ENCODE results near the gene L3MBTL4.

Gene L3MBTL4

DNA sequence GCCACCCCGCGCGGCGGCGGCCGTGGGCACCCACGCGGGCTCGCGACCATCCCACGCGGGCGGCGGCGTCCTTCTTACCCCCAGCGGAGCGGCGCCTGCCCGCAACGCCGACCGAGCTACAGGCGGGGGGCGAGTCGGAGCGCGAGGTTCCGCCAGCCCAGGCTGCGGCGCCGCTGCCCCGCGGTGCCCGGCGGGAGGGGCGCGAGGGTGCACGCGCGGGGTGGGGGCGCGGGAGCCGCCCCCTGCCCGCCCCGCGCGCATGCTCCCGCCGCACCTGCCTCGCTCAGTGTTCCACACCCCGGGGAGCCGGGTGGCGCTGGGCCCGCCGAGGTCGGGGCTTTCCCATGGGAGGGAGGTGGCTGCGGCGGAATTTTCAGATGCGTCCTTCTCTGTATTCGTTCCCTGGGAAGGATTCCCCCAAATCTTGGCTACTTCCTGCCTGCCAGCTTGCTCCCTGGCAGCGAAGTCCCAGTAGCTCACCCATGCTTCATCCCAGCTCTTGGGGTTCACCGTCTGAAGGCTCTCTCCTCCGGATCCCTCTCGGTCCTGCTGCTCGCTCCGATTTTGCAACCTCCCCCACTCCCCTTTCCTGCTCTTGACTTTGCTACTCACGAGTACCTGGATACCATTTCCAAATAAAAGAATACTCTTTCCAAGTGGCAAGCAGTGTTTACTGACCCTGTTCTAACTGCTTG lies at the start of gene L3MBTL4:
TSS of gene L3MBTL4 (minus strand) at position 189 of the 695 bp plus-strand sequence. CDS start 103,286 bp downstream, outside the sequence.
- TF ChIP-seq, protein P1, sequence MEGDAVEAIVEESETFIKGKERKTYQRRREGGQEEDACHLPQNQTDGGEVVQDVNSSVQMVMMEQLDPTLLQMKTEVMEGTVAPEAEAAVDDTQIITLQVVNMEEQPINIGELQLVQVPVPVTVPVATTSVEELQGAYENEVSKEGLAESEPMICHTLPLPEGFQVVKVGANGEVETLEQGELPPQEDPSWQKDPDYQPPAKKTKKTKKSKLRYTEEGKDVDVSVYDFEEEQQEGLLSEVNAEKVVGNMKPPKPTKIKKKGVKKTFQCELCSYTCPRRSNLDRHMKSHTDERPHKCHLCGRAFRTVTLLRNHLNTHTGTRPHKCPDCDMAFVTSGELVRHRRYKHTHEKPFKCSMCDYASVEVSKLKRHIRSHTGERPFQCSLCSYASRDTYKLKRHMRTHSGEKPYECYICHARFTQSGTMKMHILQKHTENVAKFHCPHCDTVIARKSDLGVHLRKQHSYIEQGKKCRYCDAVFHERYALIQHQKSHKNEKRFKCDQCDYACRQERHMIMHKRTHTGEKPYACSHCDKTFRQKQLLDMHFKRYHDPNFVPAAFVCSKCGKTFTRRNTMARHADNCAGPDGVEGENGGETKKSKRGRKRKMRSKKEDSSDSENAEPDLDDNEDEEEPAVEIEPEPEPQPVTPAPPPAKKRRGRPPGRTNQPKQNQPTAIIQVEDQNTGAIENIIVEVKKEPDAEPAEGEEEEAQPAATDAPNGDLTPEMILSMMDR (IDR thresholded peaks at IDR 0.05; ENCODE audit: low read depth, low read length), result no peak
- peak within 1 kb of the TSS; percentile 35 to 47 for H3K4me3 ChIP-seq (replicated peaks in 1 of 2; ENCODE audit: low read depth in 2 of 2, low read length in 2 of 2)
- peak in 1 of 2 donors; percentile 1 for DNase-seq (ENCODE audit: low read depth in 2 of 2)

DNA sequence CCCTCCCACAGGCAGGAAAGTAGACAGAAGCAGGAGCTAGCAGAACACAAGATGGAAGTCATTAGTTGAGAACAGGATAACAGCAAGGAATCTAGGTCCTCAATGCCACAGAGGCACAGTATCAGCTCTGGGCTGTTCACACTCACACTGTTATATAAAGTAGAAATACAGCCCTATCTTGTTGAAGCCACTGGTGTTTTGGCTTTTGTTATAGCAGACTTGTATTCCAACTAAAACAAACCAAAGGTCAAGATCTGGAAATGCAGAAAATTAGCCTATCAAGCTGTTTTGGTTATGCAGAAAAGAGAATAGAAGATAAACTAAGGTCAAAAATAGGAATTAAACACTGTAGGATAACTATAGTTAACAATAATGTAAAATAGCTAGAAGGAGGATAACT lies 37.5 kb upstream of the L3MBTL4 start:
- H3K4me3 ChIP-seq (replicated peaks in 1 of 2; ENCODE audit: low read depth in 2 of 2, low read length in 2 of 2), result no peak overlapping the region
- no peak for DNase-seq (ENCODE audit: low read depth in 2 of 2)
- TF ChIP-seq, protein P1 (IDR thresholded peaks at IDR 0.05; ENCODE audit: low read depth, low read length), result no peak

DNA sequence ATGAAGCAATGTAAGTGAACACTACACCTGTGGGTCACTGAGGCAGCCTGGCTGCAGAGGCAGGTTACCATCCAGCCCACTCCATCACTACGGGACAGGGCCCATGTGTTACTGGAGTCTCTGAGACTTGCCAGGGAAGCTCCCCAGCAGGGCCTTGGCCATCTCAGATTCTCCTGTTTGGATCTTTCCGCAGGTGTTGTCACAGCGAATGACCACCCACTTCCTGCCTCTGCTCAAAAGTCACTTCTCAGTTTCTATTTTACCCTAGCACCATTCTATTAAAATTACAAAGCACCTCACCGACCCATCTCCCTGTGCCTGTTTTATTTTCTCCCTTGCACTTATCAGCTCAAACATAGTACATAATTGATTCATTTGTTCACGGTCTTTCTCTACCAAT lies 34.5 kb upstream of the L3MBTL4 start:
- DNase-seq (ENCODE audit: low read depth in 2 of 2), result no peak
- no peak overlapping the region for H3K4me3 ChIP-seq (replicated peaks in 1 of 2; ENCODE audit: low read depth in 2 of 2, low read length in 2 of 2)
- TF ChIP-seq, protein P1 (IDR thresholded peaks at IDR 0.05; ENCODE audit: low read depth, low read length), result no peak

DNA sequence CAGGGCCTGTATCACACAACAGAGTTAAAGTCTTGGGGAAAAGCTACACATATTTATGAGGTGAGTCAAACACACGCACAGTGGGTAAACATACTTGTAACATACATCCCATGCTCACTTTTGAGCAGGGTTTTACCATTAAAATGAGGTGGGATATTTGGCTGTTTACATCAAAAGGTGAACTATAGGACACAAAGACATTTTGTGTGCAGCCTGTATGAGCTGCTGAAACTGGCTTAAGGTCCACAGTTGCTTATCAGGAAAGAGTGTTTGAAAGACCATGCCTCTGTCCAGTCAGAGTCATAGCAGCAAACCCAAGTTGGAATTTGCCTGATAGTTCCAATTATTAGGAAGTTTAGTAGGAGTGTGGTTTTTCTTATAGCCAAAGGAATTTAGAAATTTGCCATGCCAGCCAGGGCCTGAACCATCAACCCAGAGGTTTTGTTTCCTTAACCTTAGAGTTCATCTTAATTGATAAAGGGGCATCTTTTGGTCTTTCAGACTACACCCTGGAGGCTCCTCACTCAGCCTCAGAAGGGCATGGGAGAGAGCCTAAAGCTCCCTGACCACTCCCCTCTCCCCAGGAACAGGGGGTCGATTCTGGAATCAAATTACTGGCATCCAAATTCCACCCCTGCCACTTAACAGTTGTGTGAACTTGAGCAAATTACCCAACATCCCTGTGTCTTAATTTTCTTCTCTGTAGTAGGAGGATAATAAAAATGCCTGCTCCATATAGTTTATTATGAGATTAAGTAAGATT lies 29.9 kb upstream of the L3MBTL4 start:
- no peak overlapping the region for H3K4me3 ChIP-seq (replicated peaks in 1 of 2; ENCODE audit: low read depth in 2 of 2, low read length in 2 of 2)
- TF ChIP-seq, protein P1 (IDR thresholded peaks at IDR 0.05; ENCODE audit: low read depth, low read length), result no peak
- no peak for DNase-seq (ENCODE audit: low read depth in 2 of 2)

DNA sequence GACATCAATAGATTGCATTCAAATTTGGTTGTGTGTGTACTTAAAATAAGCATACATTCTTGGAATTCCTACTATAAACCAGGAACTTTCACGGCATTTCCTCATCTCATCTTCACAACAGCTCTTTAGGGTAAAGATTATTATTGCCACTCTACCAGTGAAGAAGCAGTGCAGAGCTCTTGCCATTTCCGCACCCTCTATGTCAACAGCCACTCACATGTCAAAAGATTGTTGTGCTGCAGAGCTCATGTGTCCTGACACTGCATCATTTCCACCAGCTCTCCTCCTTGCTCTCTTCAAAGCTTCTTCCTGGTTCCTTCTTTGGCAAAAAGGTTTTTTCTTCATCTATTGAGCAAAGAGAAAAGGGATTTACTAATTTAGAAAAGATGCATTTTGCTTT lies 26.5 kb upstream of the L3MBTL4 start:
- DNase-seq (ENCODE audit: low read depth in 2 of 2), result no peak
- TF ChIP-seq, protein P1 (IDR thresholded peaks at IDR 0.05; ENCODE audit: low read depth, low read length), result no peak

DNA sequence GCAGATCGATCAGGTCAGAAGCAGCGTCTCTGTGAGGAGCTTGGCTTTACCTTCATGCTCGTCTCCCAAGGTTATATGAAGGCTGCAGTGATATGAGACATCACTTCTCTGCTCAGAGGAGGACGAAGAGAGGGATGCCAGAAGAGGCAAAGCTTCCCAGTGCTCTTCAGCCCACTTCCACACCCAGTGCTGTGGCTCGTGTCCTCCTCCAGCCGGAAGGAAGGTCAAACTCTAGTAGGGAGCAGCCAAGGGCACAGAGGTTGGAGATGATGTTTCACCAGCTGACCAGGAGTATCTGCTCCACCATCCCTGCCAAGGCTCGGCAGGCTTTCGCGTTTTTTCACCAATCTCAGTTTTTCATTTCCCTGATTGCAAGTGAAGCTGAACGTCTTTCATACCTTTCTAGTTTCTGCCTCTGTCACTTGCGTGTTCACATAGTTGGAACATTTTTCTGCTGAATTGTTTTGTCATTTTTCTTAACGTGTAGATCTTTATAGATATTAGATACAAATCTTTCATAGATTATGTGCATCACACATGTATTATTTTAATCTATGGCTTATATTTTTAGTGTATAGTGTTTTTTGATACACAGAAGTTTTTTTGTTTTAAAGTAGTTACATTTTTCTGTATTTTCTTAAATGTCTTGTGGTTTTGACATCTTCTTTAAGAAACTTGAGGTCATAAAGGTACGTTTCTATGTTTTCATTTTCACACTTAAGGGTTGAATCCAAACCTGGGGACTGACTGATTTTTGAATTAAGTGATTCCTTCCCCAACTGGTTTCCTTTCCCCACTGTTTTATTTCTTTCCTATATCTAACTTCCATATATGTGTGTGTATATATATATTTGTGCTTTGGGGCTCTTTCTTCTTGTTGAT lies 23.5 kb upstream of the L3MBTL4 start:
- H3K4me3 ChIP-seq (replicated peaks in 1 of 2; ENCODE audit: low read depth in 2 of 2, low read length in 2 of 2), result no peak overlapping the region
- DNase-seq (ENCODE audit: low read depth in 2 of 2), result no peak
- TF ChIP-seq, protein P1 (IDR thresholded peaks at IDR 0.05; ENCODE audit: low read depth, low read length), result no peak

More for the DNA sequence above, 26.5 kb upstream of the L3MBTL4 start:
- H3K4me3 ChIP-seq (replicated peaks in 1 of 2; ENCODE audit: low read depth in 2 of 2, low read length in 2 of 2), result no peak overlapping the region
